Measurements from ENCODE around the gene EML4. TPM values are rescaled to one million over a fixed set of nuclear protein-coding genes. Genes with fewer than 3 reads are reported as not detected.

Gene EML4
- total RNA-seq, 1 donor from 2014 or later, result 72.2 TPM

GRCh38 chr2:42229949-42230348 lies 60.8 kb downstream of the EML4 start:
- H3K27me3 Mint-ChIP-seq (ENCODE audit: low read depth), result no peaks in the 10 kb centered on the region
- H3K4me3 Mint-ChIP-seq, result no peak overlapping the region
- no peaks in the 10 kb centered on the region for H3K9me3 Mint-ChIP-seq
- H3K27ac Mint-ChIP-seq (ENCODE audit: unreplicated experiment), result no peak overlapping the region
- H3K36me3 Mint-ChIP-seq (ENCODE audit: low read depth), result no peaks in the 10 kb centered on the region
- DNase-seq (ENCODE audit: low read depth, low spot score), result no peak
- no peak for TF ChIP-seq CTCF (conservative IDR thresholded peaks at IDR 0.05)
- peaks cover 16% of the 10 kb centered on the region for H3K4me1 Mint-ChIP-seq

- Mint-ChIP-seq H3K27ac (ENCODE audit: unreplicated experiment) (no peak overlapping the region), H3K9me3 (no peaks in the 10 kb centered on the region), H3K27me3 (ENCODE audit: low read depth) (no peaks in the 10 kb centered on the region), H3K4me1 (peaks cover 18% of the 10 kb centered on the region), H3K4me3 (no peak overlapping the region), H3K36me3 (ENCODE audit: low read depth) (no peaks in the 10 kb centered on the region)
- no peak for TF ChIP-seq CTCF (conservative IDR thresholded peaks at IDR 0.05)
- DNase-seq (ENCODE audit: low read depth, low spot score), result no peak
Observed at GRCh38 chr2:42230891-42231290, 61.7 kb downstream of the EML4 start.

- no peak overlapping the region for H3K27ac Mint-ChIP-seq (ENCODE audit: unreplicated experiment)
- no peak overlapping the region for H3K4me3 Mint-ChIP-seq
- H3K27me3 Mint-ChIP-seq (ENCODE audit: low read depth), result no peaks in the 10 kb centered on the region
- H3K36me3 Mint-ChIP-seq (ENCODE audit: low read depth), result no peaks in the 10 kb centered on the region
- DNase-seq (ENCODE audit: low read depth, low spot score), result no peak
- no peaks in the 10 kb centered on the region for H3K9me3 Mint-ChIP-seq
- H3K4me1 Mint-ChIP-seq, result peaks cover 20% of the 10 kb centered on the region
- TF ChIP-seq CTCF (conservative IDR thresholded peaks at IDR 0.05), result no peak
Observed at GRCh38 chr2:42232024-42232423, 62.9 kb downstream of the EML4 start.

GRCh38 chr2:42233976-42234441 lies 64.9 kb downstream of the EML4 start:
- no peak overlapping the region for H3K4me3 Mint-ChIP-seq
- H3K4me1 Mint-ChIP-seq, result peaks cover 20% of the 10 kb centered on the region
- no peaks in the 10 kb centered on the region for H3K27me3 Mint-ChIP-seq (ENCODE audit: low read depth)
- no peaks in the 10 kb centered on the region for H3K36me3 Mint-ChIP-seq (ENCODE audit: low read depth)
- DNase-seq (ENCODE audit: low read depth, low spot score), result no peak
- H3K9me3 Mint-ChIP-seq, result no peaks in the 10 kb centered on the region
- H3K27ac Mint-ChIP-seq (ENCODE audit: unreplicated experiment), result no peak overlapping the region
- no peak for TF ChIP-seq CTCF (conservative IDR thresholded peaks at IDR 0.05)

- H3K4me3 Mint-ChIP-seq, result no peak overlapping the region
- H3K9me3 Mint-ChIP-seq, result no peaks in the 10 kb centered on the region
- no peaks in the 10 kb centered on the region for H3K27me3 Mint-ChIP-seq (ENCODE audit: low read depth)
- no peaks in the 10 kb centered on the region for H3K36me3 Mint-ChIP-seq (ENCODE audit: low read depth)
- no peak for DNase-seq (ENCODE audit: low read depth, low spot score)
- H3K4me1 Mint-ChIP-seq, result peaks cover 21% of the 10 kb centered on the region
- no peak overlapping the region for H3K27ac Mint-ChIP-seq (ENCODE audit: unreplicated experiment)
- no peak for TF ChIP-seq CTCF (conservative IDR thresholded peaks at IDR 0.05)
Observed at GRCh38 chr2:42236911-42237310, 67.8 kb downstream of the EML4 start.
